ENCODE measurements around the gene XXYLT1.
A peak's percentile ranks its signal among the peaks of the same experiment; 100 is the strongest.
"Not testable (repeated sequence)": the region's sequence is repeated elsewhere in the genome, so short reads cannot be mapped to it uniquely, and the experiment has no call there.

Gene XXYLT1

DNA sequence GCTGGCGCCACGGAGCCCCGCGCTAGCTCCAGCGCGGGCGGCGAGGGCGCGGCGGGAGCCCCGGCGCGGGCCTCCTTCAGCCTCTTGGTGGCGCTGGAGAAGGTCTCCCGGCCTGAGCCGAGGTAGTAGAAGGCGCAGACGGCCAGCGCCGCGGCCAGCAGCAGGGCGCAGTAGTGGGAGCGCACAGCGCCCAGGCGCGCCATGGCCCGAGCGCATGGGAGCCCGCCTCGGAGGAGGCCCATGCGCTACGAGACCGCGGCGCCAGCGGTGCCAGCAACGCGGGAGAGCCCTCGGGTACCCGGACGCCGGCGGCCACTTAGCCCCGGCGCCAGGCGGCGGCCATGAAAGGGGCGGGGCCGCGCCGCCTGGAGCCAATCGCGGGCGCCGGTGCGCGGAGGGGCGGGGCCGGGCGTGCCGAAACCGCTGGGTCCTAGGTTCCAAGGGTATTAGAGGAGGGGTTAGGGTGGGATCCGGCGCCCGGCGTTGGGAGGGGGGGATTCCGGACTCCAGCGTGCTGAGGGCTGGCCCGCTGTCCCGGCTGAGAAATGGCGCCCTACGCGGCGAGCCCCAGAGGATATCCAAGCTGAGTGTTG is at the start of gene XXYLT1:
TSS of gene XXYLT1 (minus strand) at position 343 of the 593 bp plus-strand sequence. CDS start at position 242, 101 bp downstream.
- peak; percentile 64 to 91 (median 76) for DNase-seq

GRCh38 chr3:195319060-195319459 is 48.1 kb upstream of the XXYLT1 start:
- no peak for DNase-seq

- DNase-seq = no peak
These were observed 41.8 kb upstream of the XXYLT1 start for GRCh38 chr3:195312714-195313113.

- no peak for DNase-seq
These were observed 36.8 kb upstream of the XXYLT1 start for GRCh38 chr3:195307711-195308110.

GRCh38 chr3:195306369-195306768 is 35.4 kb upstream of the XXYLT1 start:
- DNase-seq = no peak

GRCh38 chr3:195302431-195302830 is 31.5 kb upstream of the XXYLT1 start:
- DNase-seq = no peak

GRCh38 chr3:195297446-195297845 is 26.5 kb upstream of the XXYLT1 start:
- DNase-seq = no peak

DNA sequence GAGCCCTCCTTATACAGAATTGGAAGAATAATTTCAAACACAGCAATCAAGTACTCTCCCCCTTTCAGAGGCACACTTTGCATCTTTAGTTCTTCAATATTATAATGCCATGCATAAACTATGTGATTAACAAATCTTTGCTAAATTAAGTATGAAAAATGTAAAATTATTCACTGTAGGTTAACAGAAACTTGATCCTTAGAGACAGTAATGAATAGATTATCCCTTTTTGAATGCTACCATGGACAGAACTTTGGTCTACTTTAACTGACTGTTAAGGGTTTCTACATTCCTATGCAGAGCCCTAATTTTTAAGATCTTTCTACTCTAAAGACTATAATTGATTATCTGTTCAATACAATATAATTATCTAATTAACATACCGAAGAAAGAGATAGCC is 25.7 kb upstream of the XXYLT1 start:
- DNase-seq = no peak

GRCh38 chr3:195291121-195291520 is 20.2 kb upstream of the XXYLT1 start:
- DNase-seq = no peak

DNA sequence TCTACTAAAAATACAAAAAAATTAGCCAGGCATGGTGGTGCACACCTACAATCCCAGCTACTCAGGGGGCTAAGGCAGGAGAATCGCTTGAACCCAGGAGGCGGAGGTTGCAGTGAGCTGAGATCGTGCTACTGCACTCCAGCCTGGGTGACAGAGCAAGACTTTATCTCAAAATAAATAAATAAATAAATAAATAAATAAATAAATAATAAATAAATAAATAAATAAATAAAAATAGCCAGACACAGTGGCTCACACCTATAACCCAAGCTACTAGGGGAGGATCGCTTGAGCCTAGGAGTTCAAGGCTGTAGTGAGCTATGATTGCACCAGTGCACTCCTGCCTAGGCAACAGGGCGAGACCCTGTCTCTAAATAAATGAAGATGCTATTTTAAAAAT is 19.7 kb upstream of the XXYLT1 start:
- not testable (repeated sequence) for DNase-seq

GRCh38 chr3:195286115-195286872 is 15.3 kb upstream of the XXYLT1 start:
- DNase-seq = no peak

GRCh38 chr3:195285372-195285771 is 14.4 kb upstream of the XXYLT1 start:
- DNase-seq = no peak

DNA sequence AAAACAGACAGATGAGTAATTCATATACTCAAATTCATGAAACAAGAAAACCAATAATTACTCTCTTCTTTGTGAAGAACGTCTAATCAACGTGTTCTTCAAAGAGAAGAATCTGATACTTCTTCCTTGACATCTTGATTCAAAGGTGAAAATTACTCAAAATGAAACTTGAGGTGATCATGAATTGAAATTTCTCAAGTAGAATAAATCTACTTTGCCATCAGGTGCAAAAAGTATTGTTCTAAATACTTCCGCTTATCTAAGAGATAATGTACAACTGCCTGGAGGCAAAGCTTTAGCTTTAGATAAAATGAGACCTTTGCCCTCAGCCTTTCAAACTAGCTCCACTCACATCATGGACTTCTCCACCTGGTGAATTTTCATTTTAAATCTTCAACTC is 13.9 kb upstream of the XXYLT1 start:
- DNase-seq = no peak

DNA sequence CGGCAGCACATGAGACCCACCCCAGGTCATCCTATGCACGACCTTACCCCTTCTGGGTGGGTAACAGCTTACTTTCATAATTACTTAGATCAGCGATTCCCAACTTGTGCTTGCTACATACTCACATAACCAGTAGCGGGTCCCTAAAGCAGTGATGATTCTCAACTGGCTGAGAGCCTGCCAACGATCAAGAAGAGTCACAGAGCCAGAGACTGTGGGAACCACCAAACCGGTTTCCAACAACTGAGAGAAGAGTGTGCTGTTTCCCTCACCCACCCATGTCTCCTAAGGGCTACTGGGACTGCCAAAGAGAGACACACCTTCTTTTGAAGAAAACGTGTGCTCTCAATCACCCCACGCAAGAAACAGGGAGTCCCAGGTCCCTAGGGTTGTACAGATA is 12.0 kb upstream of the XXYLT1 start:
- DNase-seq = no peak

DNA sequence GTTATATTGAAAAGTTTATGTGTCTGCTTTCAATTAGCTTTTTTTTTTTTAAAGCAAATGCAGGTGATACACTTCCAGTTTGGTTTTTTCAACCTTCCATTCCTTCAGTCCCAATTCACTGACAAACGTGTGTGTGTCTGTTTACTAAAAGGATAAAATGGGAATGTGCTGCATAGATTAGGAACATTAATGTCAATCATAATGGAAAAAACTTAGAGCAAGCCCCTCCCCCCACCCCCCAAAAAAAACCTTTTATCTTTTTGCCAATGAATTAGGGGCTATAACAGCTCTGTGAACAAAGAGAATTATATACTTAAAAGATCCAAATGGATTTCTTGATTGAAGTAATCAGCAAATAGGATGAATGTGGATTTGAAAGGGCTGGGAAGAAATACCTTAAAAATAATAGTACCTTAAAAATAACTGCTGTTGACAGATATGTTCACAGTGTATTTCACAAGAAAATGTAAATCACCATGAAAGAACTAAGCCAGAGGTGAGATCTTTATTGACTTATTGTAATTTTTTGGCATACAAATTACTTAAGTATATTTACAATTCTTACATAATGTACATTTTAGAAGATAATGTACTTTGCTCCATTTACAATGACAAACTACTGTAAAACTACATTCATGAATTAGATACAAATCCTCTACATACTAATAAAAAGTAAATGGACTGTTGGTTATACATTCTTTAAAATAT is 3.5 kb upstream of the XXYLT1 start:
- no peak for DNase-seq

- peak; percentile 66 to 86 (median 77) for DNase-seq
These were observed 668 bp upstream of the XXYLT1 start for GRCh38 chr3:195271410-195272243.

GRCh38 chr3:195270079-195270816 is 711 bp downstream of the XXYLT1 start:
- peak in 1 of 4 experiments; percentile 26 for DNase-seq

GRCh38 chr3:195269375-195270078 is 1.4 kb downstream of the XXYLT1 start:
- no peak for DNase-seq

GRCh38 chr3:195268576-195269309 is 2.2 kb downstream of the XXYLT1 start:
- no peak for DNase-seq

DNA sequence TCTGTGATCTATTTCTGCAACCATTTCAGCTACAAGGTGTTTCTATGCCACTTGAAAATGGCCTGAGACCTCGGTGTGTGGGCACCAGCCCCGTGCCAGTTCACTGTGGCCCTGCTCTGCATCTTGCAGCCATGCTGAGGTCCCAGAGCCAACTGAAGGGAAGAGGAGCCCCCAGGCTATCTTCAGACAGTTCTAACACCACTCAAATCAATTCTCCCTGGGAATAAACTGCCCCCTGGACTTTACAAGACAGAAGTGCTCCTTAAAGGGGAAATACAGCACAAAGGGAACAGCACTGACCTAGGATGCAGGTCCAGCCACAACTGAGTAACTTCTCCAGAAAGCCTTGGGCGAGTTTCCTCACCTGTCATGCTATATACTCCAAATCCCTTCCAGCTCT is 3.9 kb downstream of the XXYLT1 start:
- no peak for DNase-seq

DNA sequence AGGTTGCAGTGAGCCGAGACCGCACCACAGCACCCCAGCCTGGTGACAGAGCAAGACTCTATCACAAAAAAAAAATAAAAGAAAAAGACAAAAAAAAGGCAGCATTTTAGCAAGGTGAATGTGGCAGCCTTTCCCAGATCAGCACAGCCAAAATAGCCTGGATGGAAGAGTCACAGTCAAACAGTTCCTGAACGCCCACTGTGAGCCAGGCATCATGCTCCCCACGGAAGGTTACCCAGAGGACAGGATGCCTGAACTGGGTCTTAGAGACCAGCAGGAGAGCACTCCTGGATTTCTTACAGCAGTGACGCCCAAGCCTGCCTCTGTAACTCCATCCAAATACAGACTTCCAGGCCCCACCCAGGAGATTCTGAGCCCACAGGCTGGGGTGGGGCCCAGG is 4.5 kb downstream of the XXYLT1 start:
- no peak for DNase-seq
